Erythroblast (primary cell): ENCODE measurements around the gene DDX25.

Source experiments
- DNase-seq, 2 experiments: peaks; one replicate each; lab custom pipeline; 2025; lab: John Stamatoyannopoulos, UW
- GATA1 ChIP-seq: IDR thresholded peaks from 2 replicates; pipeline ENCODE4 v1.6.1; 2011; ENCODE audit warnings: low read depth, mild to moderate bottlenecking, control low read depth, low read length, moderate library complexity
- POLR2A ChIP-seq: IDR thresholded peaks from 2 replicates; pipeline ENCODE4 v1.6.1; 2011; ENCODE audit warnings: mild to moderate bottlenecking, low read length

DDX25 gene

GRCh38 chr11:125947419-125948277, 43.3 kb downstream of the DDX25 start:
- no peak for TF ChIP-seq POLR2A
- TF ChIP-seq GATA1, result no peak
- DNase-seq, result no peak

- TF ChIP-seq POLR2A (no peak), GATA1 (no peak)
- DNase-seq, result no peak
Observed at GRCh38 chr11:125948278-125949051, 44.2 kb downstream of the DDX25 start.

DNA sequence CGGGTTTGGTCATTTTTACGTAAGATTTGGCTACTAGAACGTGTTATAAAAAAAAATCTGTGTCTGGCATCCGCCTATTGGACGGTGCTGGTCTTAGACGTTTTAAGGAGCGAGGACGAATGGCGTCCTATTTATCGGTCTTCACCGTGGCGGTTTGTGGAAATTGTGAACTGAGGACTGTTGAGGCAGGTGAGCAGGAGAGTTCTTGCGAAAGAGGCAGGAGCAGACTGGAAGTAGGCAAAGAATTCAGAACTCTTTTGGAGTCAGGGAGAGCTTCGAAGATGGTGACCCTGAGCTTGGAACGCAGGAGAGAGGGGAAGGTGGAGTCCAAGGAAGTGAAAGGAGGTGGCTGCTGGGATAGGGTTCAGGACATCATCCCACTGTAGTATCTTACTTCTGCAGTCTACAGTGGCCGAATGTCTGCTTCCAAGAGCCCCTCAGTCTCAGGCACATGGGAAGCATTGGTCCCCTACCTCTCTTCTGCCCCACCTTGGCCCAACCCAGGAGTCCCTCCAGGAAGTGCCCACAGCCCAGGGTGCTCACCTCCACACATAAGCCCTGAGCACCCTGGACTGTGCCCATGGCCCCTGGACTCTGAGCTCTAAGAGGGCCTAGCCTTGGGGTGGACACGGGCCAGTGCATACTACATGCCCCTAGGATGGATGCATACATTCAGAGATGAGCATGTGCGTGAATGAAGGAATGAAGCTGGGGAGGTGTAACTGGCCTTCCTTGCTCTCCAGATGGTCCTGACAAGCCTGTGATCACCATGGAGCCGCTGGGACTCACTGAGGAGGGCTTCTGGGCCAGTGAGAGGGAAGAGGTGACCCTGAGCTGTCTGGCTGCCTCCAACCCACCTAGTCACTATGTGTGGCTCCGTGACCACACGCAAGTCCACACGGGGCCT, 45.2 kb downstream of the DDX25 start:
- TF ChIP-seq POLR2A (no peak), GATA1 (no peak)
- DNase-seq, result no peak

- TF ChIP-seq GATA1, result no peak
- no peak for TF ChIP-seq POLR2A
- no peak for DNase-seq
Observed at GRCh38 chr11:125950178-125950490, 45.8 kb downstream of the DDX25 start.

DNA sequence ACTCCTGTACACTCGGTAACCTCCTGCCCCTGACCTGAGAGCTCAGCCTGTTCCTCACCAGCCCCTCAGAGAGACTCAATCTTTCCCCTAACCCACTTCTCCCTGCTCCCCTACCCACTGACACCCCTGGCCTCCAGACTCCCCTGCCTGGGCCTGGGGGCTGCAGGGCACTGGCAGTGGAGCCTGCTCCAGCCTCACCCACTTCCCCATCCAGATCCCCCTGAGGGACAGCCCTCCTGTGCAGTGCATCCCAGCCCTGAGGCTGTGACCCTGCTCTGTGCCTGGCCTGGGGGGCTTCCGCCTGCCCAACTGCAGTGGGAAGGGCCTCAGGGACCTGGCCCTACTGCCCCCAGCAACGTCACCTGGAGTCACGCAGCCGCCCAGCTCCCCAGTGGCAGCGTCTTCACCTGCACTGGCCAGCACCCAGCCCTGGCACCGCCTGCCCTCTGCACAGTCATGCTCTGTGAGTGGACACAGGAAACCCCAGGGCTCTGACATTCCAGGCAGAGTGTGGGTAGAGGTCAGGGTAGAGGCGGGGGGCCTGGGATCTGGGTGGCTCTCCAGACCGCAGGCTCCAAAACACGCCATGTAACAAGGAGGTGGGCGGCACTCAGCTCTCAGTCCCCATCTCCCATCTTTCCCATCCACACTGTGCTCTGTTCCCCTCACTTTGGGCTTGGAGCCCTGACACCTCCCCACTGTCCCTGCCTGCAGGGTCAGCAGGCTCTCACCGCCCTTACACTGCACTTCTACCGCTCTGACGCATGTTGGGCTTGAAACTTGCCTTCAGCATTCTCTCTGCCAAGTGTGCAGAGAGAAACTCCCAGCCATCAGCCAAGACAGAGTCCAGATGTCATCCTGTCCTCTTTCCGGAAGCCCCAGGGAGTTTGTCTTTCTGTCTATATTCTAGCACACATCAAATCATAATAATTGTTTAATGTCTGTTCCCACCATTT, 46.7 kb downstream of the DDX25 start:
- DNase-seq, result no peak

GRCh38 chr11:125951731-125952130, 47.4 kb downstream of the DDX25 start:
- DNase-seq, result no peak
- no peak for TF ChIP-seq POLR2A
- no peak for TF ChIP-seq GATA1

More for the DNA sequence above, 46.7 kb downstream of the DDX25 start:
- TF ChIP-seq GATA1, result no peak
- TF ChIP-seq POLR2A, result no peak

GRCh38 chr11:125952559-125952958, 48.3 kb downstream of the DDX25 start:
- TF ChIP-seq POLR2A, result no peak
- TF ChIP-seq GATA1, result no peak
- DNase-seq, result no peak

- DNase-seq, result no peak
- TF ChIP-seq GATA1 (no peak), POLR2A (no peak)
Observed at GRCh38 chr11:125952973-125953372, 48.7 kb downstream of the DDX25 start.

DNA sequence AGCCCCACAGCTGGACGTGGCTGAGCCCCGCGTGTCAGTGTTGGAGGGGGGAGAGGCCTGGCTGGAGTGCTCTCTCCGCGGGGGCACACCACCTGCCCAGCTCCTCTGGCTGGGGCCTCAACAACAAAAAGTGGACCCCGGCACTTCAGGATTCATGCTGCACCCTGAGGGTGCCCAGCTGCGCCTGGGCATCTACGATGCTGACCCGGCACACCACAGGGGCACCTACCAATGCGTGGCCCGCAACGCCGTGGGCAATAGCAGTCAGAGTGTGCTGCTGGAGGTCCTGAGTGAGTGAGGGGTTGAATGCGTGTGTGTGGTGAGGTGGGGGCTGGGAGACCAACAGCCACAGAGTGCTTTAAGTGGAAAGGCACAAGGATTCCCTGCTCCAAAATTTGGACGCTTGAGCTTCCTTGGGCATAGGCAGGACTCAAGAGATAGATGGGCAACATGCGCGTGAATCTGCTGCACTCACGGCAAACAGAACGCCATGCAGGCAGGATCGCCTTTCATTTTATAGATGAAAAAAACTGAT, 49.2 kb downstream of the DDX25 start:
- no peak for DNase-seq
- TF ChIP-seq GATA1, result no peak
- TF ChIP-seq POLR2A, result no peak

- TF ChIP-seq POLR2A (no peak), GATA1 (no peak)
- no peak for DNase-seq
Observed at GRCh38 chr11:125954123-125954944, 50.0 kb downstream of the DDX25 start.

DNA sequence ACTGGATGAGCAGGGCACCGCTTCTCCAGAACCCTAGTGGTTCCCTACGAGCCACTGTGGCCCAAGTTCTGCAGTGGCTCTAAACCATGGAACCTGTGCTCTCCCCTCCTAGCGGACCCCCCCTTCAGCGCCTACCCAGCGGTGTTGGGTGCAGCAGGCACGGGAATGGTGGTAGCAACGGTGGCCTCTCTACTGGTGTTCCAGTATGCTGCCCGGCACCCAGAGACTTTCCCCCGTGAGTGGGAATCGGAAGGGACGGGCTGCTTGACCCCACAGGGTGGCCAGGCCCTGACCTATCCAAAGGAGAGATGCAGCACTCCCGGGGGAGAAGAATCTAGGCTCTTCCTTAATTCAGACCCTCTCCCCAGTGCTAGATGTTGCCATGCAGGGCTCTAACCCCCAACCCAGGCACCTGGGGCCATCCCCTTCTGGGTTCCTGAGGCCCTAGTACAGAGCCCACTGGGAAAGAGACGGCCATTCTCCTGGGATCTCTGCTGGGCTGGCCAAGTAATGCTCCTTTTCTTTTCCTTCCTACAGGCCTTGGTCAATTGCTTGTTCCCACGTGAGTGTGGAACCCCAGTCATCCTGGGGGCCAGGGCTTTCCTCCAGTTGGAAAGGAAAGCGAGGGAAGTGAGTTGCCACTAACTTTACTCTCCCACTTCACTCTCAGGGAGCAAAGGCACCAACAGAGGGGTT, 50.8 kb downstream of the DDX25 start:
- DNase-seq, result no peak

More for the DNA sequence above, 50.8 kb downstream of the DDX25 start:
- TF ChIP-seq POLR2A, result no peak
- no peak for TF ChIP-seq GATA1
